Adrenal gland (tissue), 19 donors: ENCODE results near the gene CDH6. TPM values are rescaled to one million over a fixed set of nuclear protein-coding genes. Genes with fewer than 3 reads are reported as not detected.

ENCODE experiments used
- DNase-seq, 7 donors: peaks; one replicate each; pipeline ENCODE4 v3.0.0-alpha.2; 2019 to 2020
- H3K27ac ChIP-seq, 5 donors: fragments of 200-600 bp; sonication (generic) in 4 of 5; 1 replicate in 3 of 5; 2 replicates in 2 of 5; pipeline versions ENCODE4 v1.5.1 to v1.8.0; 2016 to 2020; ENCODE audit warnings: mild to moderate bottlenecking in 1 of 5
- H3K27me3 ChIP-seq: fragments of 200-600 bp; 2 replicates; pipeline ENCODE4 v1.8.0; 2021
- H3K36me3 ChIP-seq, 2 donors: fragments of 200-600 bp; replicated peaks in 1 of 2; 1 replicate in 1 of 2; 2 replicates in 1 of 2; pipeline versions ENCODE4 v1.5.1 to v1.8.0; 2018 to 2022
- H3K4me1 ChIP-seq, 2 donors: fragments of 200-600 bp; replicated peaks in 1 of 2; 1 replicate in 1 of 2; 2 replicates in 1 of 2; pipeline versions ENCODE4 v1.5.1 to v1.8.0; 2018 to 2021
- H3K4me3 ChIP-seq, 4 donors: fragments of 200-600 bp; sonication (generic) in 3 of 4; one replicate each; pipeline ENCODE4 v1.5.1; 2016 to 2018
- H3K9me3 ChIP-seq, 3 donors: fragments of 200-600 bp; sonication (generic) in 1 of 3; replicated peaks in 1 of 3; 1 replicate in 2 of 3; 2 replicates in 1 of 3; pipeline versions ENCODE4 v1.5.1 to v1.8.0; 2016 to 2021
- CTCF ChIP-seq, 6 experiments: fragments of 450-650 bp in 4 of 6; fragments of 200-600 bp in 2 of 6; sonication (generic) in 1 of 6; IDR thresholded peaks; 1 replicate in 5 of 6; 2 replicates in 1 of 6; pipeline versions ENCODE4 v1.5.1 to v1.8.0; 2016 to 2021; ENCODE audit warnings: antibody characterized with exemption in 6 of 6, mild to moderate bottlenecking in 2 of 6, moderate library complexity in 1 of 6
- POLR2A ChIP-seq, 2 donors: fragments of 450-650 bp; IDR thresholded peaks; one replicate each; pipeline ENCODE4 v1.6.1; 2017; ENCODE audit warnings: antibody characterized with exemption in 2 of 2, mild to moderate bottlenecking in 2 of 2, moderate library complexity in 1 of 2
- WGBS, 4 donors: extraction: QIAGEN DNeasy Blood & Tissue Kit in 2 of 4; methylation state at CpG; one replicate each; pipeline versions ENCODE4 v1.1.5 to v1.1.7; 2013 to 2017; 5-methylcytosine and 5-hydroxymethylcytosine counted together
- intact Hi-C, 2 donors: fragments of 100-400 bp; cut with DNase I; formaldehyde crosslinking; loops; one replicate each; pipeline versions ENCODE4 v1.14.1 to v1.15.0; 2022 to 2023
- long read RNA-seq, 10 donors: library from polyadenylated mRNA in 3 of 10; unstranded in 2 of 10; stranded (forward) in 1 of 10; transcript quantifications; one replicate each; pipeline ENCODE4 v2.0.0 and lab custom pipeline, GENCODE V29; 2021 to 2026
- polyA plus RNA-seq, 3 donors: library from polyadenylated mRNA; stranded (reverse); fragments of 200-250 nt in 2 of 3; fragments of 350-450 nt in 1 of 3; fragmentation: Illumina TruSeq in 1 of 3; extraction: RNeasy Lipid Tissue Mini Kit (QIAGEN cat#74804) in 1 of 3; gene quantifications; one replicate each; pipeline ENCODE4 v1.2.3, GENCODE V29; 2013 to 2014
- total RNA-seq, 9 donors: library from RNA; depleted of rRNA in 4 of 9; stranded (reverse); fragments of >200 nt in 4 of 9; fragments of 120-200 nt in 1 of 9; fragmentation: NEBNext Ultra II Directional in 1 of 9; extraction: Animal tissue kit (Norgen Biotek cat#: 25700) in 1 of 9; gene quantifications; one replicate each; pipeline versions ENCODE4 v1.1.0 to v1.2.4, GENCODE V29; 2013 to 2023
- donor health status: healthy with polysubstance abuse.
- donor health status: Bipolar disorder and iron deficiency.
- donor health status: DM: yes; HTN: yes; CAD: no.
- donor health status: DM: no; HTN: no; CAD: no.
- donor health status: DM: no; HTN: no; CAD: no.
- donor health status: DM: yes; HTN: yes; CAD: no.

The CDH6 gene
- 1 to 10 TPM in 3 of 9 donors, under 1 TPM in 6; 0.17 to 2.5 (median 0.42) TPM for total RNA-seq
- polyA plus RNA-seq = under 1 TPM; 0.40 to 0.81 (median 0.74) TPM
- long read RNA-seq, donor 1 = 0 reads
- long read RNA-seq, donor 2 = 0 reads
- long read RNA-seq, donor 3 = 0 reads
- long read RNA-seq, donor 4 = 0 reads
- long read RNA-seq, donor 5 = 0 reads
- long read RNA-seq, donor 6, partial matches to known transcripts = 0 of 2 reads
- long read RNA-seq, donor 6, other reads (novel, unspliced or antisense) = 2 of 2 reads
- long read RNA-seq, donor 7 = 0 reads
- long read RNA-seq, donor 8 = 0 reads
- long read RNA-seq, donor 9 = 0 reads
- long read RNA-seq, donor 10 = 0 reads

- Histone ChIP-seq H3K27me3 (peaks cover 28% of the 10 kb centered on the region), H3K4me3 (peak within 1 kb of the TSS in 1 of 4 donors; percentile 43), H3K4me1 (peaks cover 5 to 10% of the 10 kb centered on the region in 2 donors), H3K27ac (no peak within 1 kb of the TSS), H3K36me3 (no peaks in the 10 kb centered on the region), H3K9me3 (no peaks in the 10 kb centered on the region)
- WGBS, 4 donors = 0 to 4% (median 1%) methylated on average over 13 to 67 of the region's 67 CpGs
- DNase-seq = peak in 6 of 7 donors; percentile 10 to 27 (median 21)
- intact Hi-C loops = no loop called here
- TF ChIP-seq POLR2A (IDR thresholded peaks at IDR 0.05) (no peak), CTCF (IDR thresholded peaks at IDR 0.05) (no peak)
Observed at GRCh38 chr5:31193591-31194467, at the start of gene CDH6. Gene CDH6 (plus strand): TSS chr5:31193686. CDS start chr5:31267474, 73,788 bp downstream.

- DNase-seq = no peak
- Histone ChIP-seq H3K4me1 (no peaks in the 10 kb centered on the region), H3K36me3 (no peaks in the 10 kb centered on the region), H3K27me3 (no peaks in the 10 kb centered on the region), H3K9me3 (no peaks in the 10 kb centered on the region), H3K27ac (no peak overlapping the region), H3K4me3 (no peak overlapping the region)
- 54 to 63% (median 55%) methylated on average over 7 of the region's 7 CpGs for WGBS, 4 donors
- TF ChIP-seq POLR2A (IDR thresholded peaks at IDR 0.05) = no peak
- no peak for TF ChIP-seq CTCF (IDR thresholded peaks at IDR 0.05)
- intact Hi-C loops = no loop called here
Observed at GRCh38 chr5:31144364-31144763, 49.1 kb upstream of the CDH6 start.

GRCh38 chr5:31148959-31149475 is 44.5 kb upstream of the CDH6 start:
- WGBS, 4 donors = 47 to 59% (median 49%) methylated on average over 2 of the region's 2 CpGs
- no peak for DNase-seq
- Histone ChIP-seq H3K36me3 (no peaks in the 10 kb centered on the region), H3K27ac (no peak overlapping the region), H3K9me3 (no peaks in the 10 kb centered on the region), H3K27me3 (no peaks in the 10 kb centered on the region), H3K4me3 (no peak overlapping the region), H3K4me1 (no peaks in the 10 kb centered on the region)
- TF ChIP-seq CTCF (IDR thresholded peaks at IDR 0.05) (no peak), POLR2A (IDR thresholded peaks at IDR 0.05) (no peak)
- intact Hi-C loops = no loop called here

- Histone ChIP-seq H3K27ac (no peak overlapping the region), H3K36me3 (no peaks in the 10 kb centered on the region), H3K27me3 (no peaks in the 10 kb centered on the region), H3K4me1 (no peaks in the 10 kb centered on the region), H3K9me3 (no peaks in the 10 kb centered on the region), H3K4me3 (no peak overlapping the region)
- DNase-seq = no peak
- WGBS, 4 donors = 63 to 88% (median 72%) methylated on average over 2 of the region's 2 CpGs
- intact Hi-C loops = no loop called here
- TF ChIP-seq POLR2A (IDR thresholded peaks at IDR 0.05) (no peak), CTCF (IDR thresholded peaks at IDR 0.05) (no peak)
Observed at GRCh38 chr5:31153521-31153920, 40.0 kb upstream of the CDH6 start.
